Measurements from ENCODE around the gene ARHGAP28. TPM values are rescaled to one million over a fixed set of nuclear protein-coding genes. Genes with fewer than 3 reads are reported as not detected.
A peak's percentile ranks its signal among the peaks of the same experiment; 100 is the strongest.
"Not testable (repeated sequence)": the region's sequence is repeated elsewhere in the genome, so short reads cannot be mapped to it uniquely, and the experiment has no call there.

ARHGAP28 gene
- total RNA-seq, 1 experiment from 2014 or later, result 32.3 TPM

DNA sequence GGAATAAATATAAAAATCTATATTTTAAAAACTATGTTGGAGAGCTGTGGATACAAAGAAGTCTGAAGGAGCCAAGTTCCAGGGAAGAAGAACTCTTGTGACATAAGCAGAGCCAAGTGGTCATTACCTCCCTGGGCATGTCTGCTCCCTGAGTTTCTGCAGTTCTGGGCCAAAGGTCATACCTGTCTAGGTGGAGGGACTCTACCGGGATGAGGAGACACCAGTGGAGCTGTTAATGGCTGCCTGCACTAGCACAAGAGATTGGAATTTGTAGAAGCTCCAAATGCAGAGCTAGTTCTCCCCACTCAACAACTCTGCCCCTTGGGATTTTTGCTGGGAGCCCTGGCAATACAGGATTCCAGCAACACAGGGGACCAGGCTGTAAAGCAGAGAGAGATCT, 89.8 kb downstream of the ARHGAP28 start:
- no peak for DNase-seq (ENCODE audit: low spot score)

GRCh38 chr18:6820314-6820713, 90.8 kb downstream of the ARHGAP28 start:
- no peak for DNase-seq (ENCODE audit: low spot score)

- no peak for DNase-seq (ENCODE audit: low spot score)
Measured at GRCh38 chr18:6821356-6821755, 91.8 kb downstream of the ARHGAP28 start.

GRCh38 chr18:6827161-6827560, 97.6 kb downstream of the ARHGAP28 start:
- DNase-seq (ENCODE audit: low spot score), result not testable (repeated sequence)

DNA sequence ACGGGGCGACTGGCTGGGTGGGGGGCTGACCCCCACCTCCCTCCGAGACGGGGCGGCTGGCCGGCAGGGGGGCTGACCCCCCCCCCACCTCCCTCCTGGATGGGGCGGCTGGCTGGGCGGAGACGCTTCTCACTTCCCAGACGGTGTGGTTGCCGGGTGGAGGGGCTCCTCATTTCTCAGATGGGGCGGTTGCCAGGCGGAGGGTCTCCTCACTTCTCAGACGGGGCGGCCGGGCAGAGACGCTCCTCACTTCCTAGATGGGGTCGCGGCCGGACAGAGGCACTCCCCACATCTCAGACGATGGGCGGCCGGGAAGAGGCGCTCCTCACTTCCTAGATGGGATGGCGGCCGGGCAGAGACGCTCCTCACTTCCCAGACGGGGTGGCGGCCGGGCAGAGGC, 98.0 kb downstream of the ARHGAP28 start:
- not testable (repeated sequence) for DNase-seq (ENCODE audit: low spot score)

GRCh38 chr18:6830916-6831315, 101.4 kb downstream of the ARHGAP28 start:
- no peak for DNase-seq (ENCODE audit: low spot score)

GRCh38 chr18:6835345-6835744, 105.8 kb downstream of the ARHGAP28 start:
- peak; percentile 79 for DNase-seq (ENCODE audit: low spot score)

DNA sequence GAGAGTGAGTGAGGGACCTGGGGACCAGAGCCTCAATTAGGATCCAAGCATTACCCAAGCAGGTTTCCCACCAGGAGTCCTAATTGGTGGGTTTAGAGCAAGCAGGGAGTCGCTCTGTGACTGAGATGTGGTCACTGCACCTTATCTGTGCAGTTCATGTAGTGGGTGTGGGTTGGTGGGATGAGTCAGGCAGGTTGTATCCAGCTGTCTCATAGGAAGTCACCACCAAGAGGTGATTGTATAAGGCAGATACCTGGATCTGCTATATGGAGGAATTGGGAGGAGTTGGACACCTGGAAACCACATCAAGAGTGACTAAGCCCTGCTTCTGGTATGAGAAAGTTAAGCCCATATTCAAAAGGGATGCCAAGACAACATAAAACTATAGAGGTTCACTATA, 106.8 kb downstream of the ARHGAP28 start:
- no peak for DNase-seq (ENCODE audit: low spot score)

GRCh38 chr18:6837904-6838303, 108.4 kb downstream of the ARHGAP28 start:
- no peak for DNase-seq (ENCODE audit: low spot score)

DNA sequence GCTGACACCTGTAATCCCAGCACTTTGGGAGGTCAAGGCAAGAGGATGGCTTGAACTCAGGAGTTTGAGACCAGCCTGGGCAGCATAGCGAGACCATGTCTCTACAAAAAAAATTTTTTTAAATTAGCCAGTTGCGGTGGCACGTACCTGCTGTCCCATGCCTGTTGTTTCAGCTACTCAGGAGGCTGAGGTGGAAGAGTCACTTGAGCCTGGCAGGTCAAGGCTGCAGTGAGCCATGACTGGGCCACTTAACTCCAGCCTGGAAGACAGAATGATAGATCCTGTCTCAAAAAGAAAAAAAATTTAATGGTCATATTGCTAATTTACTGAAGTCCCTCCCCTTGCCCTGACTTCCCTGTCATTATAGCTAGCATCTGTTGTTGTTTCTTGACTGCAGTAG, 112.6 kb downstream of the ARHGAP28 start:
- DNase-seq (ENCODE audit: low spot score), result no peak

DNA sequence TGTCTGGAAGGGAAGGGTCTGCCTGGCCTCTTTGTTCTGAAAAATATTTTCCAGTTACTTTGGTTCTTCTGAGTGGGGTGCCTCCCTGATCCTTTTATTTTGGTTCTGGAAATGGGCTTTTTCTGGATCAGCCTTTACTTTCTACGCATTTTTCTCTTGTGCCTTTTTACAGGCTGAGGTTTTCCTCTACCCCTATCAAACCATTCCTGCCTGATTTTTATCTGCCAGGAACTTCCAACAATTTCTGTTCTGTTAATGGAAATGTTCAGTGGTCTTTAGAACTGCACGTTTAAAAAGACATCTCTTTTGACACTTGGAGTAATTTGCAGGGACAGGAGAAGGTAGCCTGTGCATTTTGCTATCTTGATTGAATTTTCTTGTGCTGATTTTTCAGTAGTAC, 113.8 kb downstream of the ARHGAP28 start:
- DNase-seq (ENCODE audit: low spot score), result no peak

DNA sequence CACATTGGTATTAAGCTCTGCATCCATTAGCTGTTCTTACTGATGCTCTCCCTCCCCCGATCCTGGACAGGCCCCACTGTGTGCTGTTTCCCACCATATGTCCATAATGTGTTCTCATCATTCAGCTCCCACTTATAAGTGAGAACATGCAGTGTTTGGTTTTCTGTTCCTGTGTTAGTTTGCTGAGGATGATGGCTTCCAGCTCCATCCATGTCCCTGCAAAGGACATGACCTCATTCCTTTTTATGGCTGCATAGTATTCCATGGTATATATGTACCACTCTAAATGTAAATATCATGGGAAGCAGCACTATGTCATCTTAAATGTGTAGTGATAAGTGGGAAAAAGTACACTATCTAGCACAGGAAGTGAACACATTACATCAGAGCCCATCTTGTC, 116.0 kb downstream of the ARHGAP28 start:
- DNase-seq (ENCODE audit: low spot score), result not testable (repeated sequence)

- no peak for DNase-seq (ENCODE audit: low spot score)
Measured at GRCh38 chr18:6850396-6850795, 120.9 kb downstream of the ARHGAP28 start.

GRCh38 chr18:6851480-6851879, 122.0 kb downstream of the ARHGAP28 start:
- DNase-seq (ENCODE audit: low spot score), result no peak

- DNase-seq (ENCODE audit: low spot score), result no peak
Measured at GRCh38 chr18:6854811-6855210, 125.3 kb downstream of the ARHGAP28 start.

- no peak for DNase-seq (ENCODE audit: low spot score)
Measured at GRCh38 chr18:6855767-6856166, 126.3 kb downstream of the ARHGAP28 start.

GRCh38 chr18:6857300-6857699, 127.8 kb downstream of the ARHGAP28 start:
- peak; percentile 86 for DNase-seq (ENCODE audit: low spot score)

- DNase-seq (ENCODE audit: low spot score), result no peak
Measured at GRCh38 chr18:6859676-6860422, 130.3 kb downstream of the ARHGAP28 start.

GRCh38 chr18:6860804-6861448, 131.4 kb downstream of the ARHGAP28 start:
- no peak for DNase-seq (ENCODE audit: low spot score)

DNA sequence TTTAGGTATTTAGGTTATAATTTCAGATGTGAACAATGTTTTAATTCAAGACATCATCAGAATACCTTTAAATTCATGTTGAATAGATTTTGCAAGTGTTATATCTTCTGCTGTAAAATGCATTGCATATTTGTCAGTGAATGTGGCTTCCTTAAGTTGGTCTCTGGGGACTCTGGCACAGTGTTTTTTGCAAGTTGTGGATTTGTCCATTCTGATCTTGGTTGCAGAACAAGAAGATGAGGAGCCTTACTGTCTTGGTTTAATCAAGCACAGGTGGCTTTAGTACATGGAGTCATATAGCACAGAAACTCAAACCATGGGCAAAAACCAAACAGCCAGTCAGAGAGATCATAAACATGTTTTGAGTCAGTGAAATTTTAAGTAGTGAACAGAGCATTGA, 135.7 kb downstream of the ARHGAP28 start:
- DNase-seq (ENCODE audit: low spot score), result no peak

GRCh38 chr18:6866552-6867085, 137.1 kb downstream of the ARHGAP28 start:
- DNase-seq (ENCODE audit: low spot score), result no peak

DNA sequence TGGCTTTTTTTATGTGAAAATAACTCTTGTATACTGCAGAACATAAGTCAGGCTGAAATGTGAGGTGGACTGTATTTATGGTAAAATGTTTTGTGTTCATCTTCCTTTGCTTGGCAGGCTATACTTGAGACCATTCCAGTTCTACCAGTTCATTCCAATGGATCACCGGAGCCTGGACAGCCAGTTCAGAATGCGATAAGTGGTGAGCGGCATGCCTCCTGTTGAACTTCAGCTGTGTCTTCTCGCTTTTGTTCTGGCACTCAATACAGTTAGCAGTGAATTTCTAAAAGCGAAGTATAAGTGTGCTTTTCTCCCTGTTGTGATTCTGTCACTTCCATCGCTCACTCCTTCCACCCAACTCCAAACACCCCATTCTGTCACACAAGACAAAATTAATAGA, 138.5 kb downstream of the ARHGAP28 start:
- DNase-seq (ENCODE audit: low spot score), result no peak

DNA sequence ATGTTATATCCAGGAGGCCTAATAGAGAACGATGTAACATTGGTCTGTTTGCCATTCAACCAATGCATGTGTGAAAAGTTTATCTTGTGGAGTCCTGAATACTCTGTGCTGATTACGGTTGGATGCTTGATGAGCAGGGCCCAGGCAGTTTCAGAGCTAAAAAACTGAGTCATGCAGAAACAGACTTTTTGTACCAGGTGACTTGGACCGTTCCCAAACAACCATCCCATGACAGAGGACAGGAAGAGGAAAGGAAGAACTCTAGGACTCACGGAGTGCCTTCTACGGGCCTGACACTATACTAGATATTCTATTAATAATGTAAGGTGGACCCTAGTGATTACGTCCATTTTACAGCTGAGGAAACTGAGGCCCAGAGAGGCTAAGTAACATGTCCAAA, 142.1 kb downstream of the ARHGAP28 start:
- no peak for DNase-seq (ENCODE audit: low spot score)

All from H4 (cell line).